CD8-positive, alpha-beta memory T cell (primary cell): ENCODE results near the gene SPPL2B. TPM values are rescaled to one million over a fixed set of nuclear protein-coding genes. Genes with fewer than 3 reads are reported as not detected.

Experiments used
- CTCF ChIA-PET: fragments of 350-600 bp; sonication (Branson Sonifier 250); formaldehyde crosslinking; loops from one replicate; lab custom pipeline; 2021; ENCODE audit warnings: antibody characterized with exemption; lab: Charles Lee
- POLR2A ChIA-PET: fragments of 350-600 bp; sonication (Branson Sonifier 250); formaldehyde crosslinking; loops from one replicate; lab custom pipeline; 2021; ENCODE audit warnings: antibody characterized with exemption; lab: Charles Lee
- DNase-seq, 5 donors: peaks; one replicate each; pipeline versions ENCODE4 v3.0.0 to v3.0.0-alpha.2; 2020 to 2022; ENCODE audit warnings: mixed read lengths in 1 of 5
- H3K27ac ChIP-seq: one replicate; pipeline ENCODE4 v1.7.0; 2013; ENCODE audit warnings: low read depth, mild to moderate bottlenecking, low read length, moderate library complexity
- H3K27me3 ChIP-seq: 2 replicates; pipeline ENCODE4 v1.7.0; 2013; ENCODE audit warnings: low read length, mild to moderate bottlenecking; ENCODE audit not compliant: insufficient read depth, poor library complexity, severe bottlenecking
- H3K36me3 ChIP-seq: 2 replicates; pipeline ENCODE4 v1.7.0; 2013; ENCODE audit warnings: mild to moderate bottlenecking, low read length, moderate library complexity; ENCODE audit not compliant: insufficient read depth
- H3K4me1 ChIP-seq: 2 replicates; pipeline ENCODE4 v1.7.0; 2013; ENCODE audit warnings: mild to moderate bottlenecking, low read length, moderate library complexity; ENCODE audit not compliant: insufficient read depth
- H3K4me3 ChIP-seq: 2 replicates; pipeline ENCODE4 v1.7.0; 2013; ENCODE audit warnings: mild to moderate bottlenecking, low read length
- H3K9me3 ChIP-seq: 2 replicates; pipeline ENCODE4 v1.7.0; 2013; ENCODE audit warnings: mild to moderate bottlenecking, low read length
- H3K27ac Mint-ChIP-seq, 8 donors: one replicate each; pipeline ENCODE4 v1.8.0; 2020 to 2021; ENCODE audit warnings: mixed read lengths in 8 of 8, mild to moderate bottlenecking in 6 of 8, inconsistent platforms in 3 of 8, moderate library complexity in 3 of 8
- H3K27me3 Mint-ChIP-seq, 2 donors: one replicate each; pipeline ENCODE4 v1.8.0; 2020 to 2021; ENCODE audit warnings: mixed read lengths in 2 of 2, mild to moderate bottlenecking in 1 of 2, moderate library complexity in 1 of 2
- H3K36me3 Mint-ChIP-seq, 3 donors: one replicate each; pipeline ENCODE4 v1.8.0; 2020 to 2021; ENCODE audit warnings: mixed read lengths in 3 of 3, inconsistent platforms in 1 of 3, mild to moderate bottlenecking in 1 of 3
- H3K4me1 Mint-ChIP-seq, 3 donors: one replicate each; pipeline ENCODE4 v1.8.0; 2020 to 2021; ENCODE audit warnings: mixed read lengths in 3 of 3, inconsistent platforms in 1 of 3, mild to moderate bottlenecking in 1 of 3
- H3K4me3 Mint-ChIP-seq, 7 donors: one replicate each; pipeline ENCODE4 v1.8.0; 2020 to 2021; ENCODE audit warnings: mixed read lengths in 7 of 7, mild to moderate bottlenecking in 6 of 7, moderate library complexity in 4 of 7, inconsistent platforms in 2 of 7
- H3K9me3 Mint-ChIP-seq, 5 donors: one replicate each; pipeline ENCODE4 v1.8.0; 2020 to 2022; ENCODE audit warnings: mixed read lengths in 5 of 5, mild to moderate bottlenecking in 3 of 5, moderate library complexity in 2 of 5, inconsistent platforms in 1 of 5
- polyA plus RNA-seq: library from polyadenylated mRNA; unstranded; fragments of 300-500 nt; fragmentation: Illumina TruSeq; gene quantifications from one replicate; pipeline ENCODE4 v1.2.3, GENCODE V29; 2021
- total RNA-seq, 2 experiments: library from RNA; stranded (reverse); gene quantifications; one replicate each; pipeline ENCODE4 v1.2.3, GENCODE V29; 2021

The SPPL2B gene
- total and polyA plus RNA-seq, 3 experiments from 2014 or later: 8.4 to 41.4 (median 39.0) TPM

DNA sequence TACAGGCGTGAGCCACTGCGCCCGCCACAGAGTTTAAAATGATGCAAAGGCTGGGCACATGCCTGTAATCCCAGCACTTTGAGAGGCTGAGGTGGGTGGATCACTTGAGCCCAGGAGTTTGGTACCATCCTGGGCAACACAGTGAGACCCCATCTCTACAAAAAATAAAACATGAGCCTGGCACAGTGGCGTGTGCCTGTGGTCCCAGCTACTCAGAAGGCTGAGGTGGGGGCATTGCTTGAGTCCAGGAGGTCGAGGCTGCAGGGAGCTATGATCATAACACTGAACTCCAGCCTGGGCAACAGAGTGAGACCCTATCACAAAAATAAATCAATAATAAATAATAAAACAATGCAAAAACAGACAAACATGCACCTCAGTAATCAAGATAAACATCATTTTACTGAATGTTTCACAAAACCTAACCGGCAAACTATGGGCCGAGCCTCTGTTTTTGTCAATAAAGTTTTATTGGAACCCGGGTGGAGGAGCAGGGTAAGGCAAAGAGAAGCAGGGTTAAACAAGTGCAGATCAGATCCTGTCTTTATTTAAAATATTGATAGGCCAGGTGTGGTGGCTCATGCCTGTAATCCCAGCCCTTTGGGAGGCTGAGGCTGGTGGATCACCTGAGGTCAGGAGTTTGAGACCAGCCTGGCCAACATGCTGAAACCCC is 44.5 kb upstream of the SPPL2B start:
- Histone ChIP-seq H3K9me3 (no peaks in the 10 kb centered on the region), H3K27me3 (no peaks in the 10 kb centered on the region), H3K4me3 (no peak overlapping the region), H3K4me1 (peaks cover 21% of the 10 kb centered on the region), H3K27ac (no peak overlapping the region), H3K36me3 (no peaks in the 10 kb centered on the region)
- ChIA-PET CTCF (interaction anchor here (4.9 kb wide), 1 partner anchor 10 kb away, joined by 24 read pairs; no protein-coding TSS in a partner anchor), POLR2A (interaction anchor here (0.7 to 1.8 kb wide), 3 partner anchors 10 to 818 kb away, joined by 3 to 8 read pairs (median 7); no protein-coding TSS in a partner anchor)
- Mint-ChIP-seq H3K27ac (peak overlapping the region in 3 of 8 donors; percentile 15 to 50 (median 21)), H3K4me1 (peaks cover 16 to 30% (median 20%) of the 10 kb centered on the region in 3 donors), H3K27me3 (peaks cover 0 to 6% of the 10 kb centered on the region in 2 donors), H3K4me3 (no peak overlapping the region), H3K36me3 (no peaks in the 10 kb centered on the region), H3K9me3 (no peaks in the 10 kb centered on the region)
- DNase-seq: no peak

DNA sequence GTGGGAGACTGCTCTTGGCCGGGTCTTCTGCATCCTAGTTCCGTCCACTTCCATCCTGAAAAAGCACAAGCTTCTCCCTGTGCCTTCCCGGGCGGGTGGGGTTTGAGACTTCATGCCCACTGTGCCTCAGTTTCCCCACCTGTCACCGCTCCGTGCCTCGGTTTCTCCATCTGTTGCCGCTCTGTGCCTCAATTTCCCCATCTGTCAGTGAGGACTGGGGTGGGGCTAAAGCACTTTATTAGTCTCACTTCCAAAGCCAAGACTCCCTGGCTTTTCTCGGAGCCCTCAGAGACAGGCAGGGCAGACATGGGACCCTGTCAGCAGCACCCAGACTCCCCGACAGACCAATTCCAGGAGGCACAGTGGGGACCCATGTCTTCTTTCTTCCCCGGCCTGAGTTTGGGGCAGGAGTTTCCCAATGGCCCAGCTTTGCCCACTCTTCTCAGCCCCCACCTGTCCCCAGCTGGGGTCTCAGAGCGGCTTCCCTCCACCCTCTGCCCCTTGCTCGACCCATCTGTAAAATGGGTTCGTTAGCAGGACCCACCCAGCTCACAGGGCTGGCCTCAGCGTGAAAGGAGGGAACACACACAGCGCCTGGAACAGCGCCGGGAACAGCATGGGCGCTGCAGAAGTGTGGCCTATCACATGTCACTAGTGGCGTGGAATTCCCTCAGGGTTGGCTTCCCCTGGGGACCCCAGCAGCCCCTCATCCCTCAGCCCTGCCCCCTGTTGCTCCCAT is 41.9 kb upstream of the SPPL2B start:
- Histone ChIP-seq H3K27ac (no peak overlapping the region), H3K9me3 (no peaks in the 10 kb centered on the region), H3K36me3 (no peaks in the 10 kb centered on the region), H3K4me3 (no peak overlapping the region), H3K4me1 (peaks cover 31% of the 10 kb centered on the region), H3K27me3 (no peaks in the 10 kb centered on the region)
- no peak overlapping the region for H3K27ac Mint-ChIP-seq
- no peak for DNase-seq
- H3K27me3 Mint-ChIP-seq: peaks cover 0 to 8% of the 10 kb centered on the region in 2 donors
- peaks cover 0 to 7% (median 0%) of the 10 kb centered on the region in 3 donors for H3K36me3 Mint-ChIP-seq
- peaks cover 25 to 43% (median 28%) of the 10 kb centered on the region in 3 donors for H3K4me1 Mint-ChIP-seq
- POLR2A ChIA-PET: interaction anchor here (0.6 to 1.0 kb wide), 3 partner anchors 11 to 103 kb away, joined by 3 to 9 read pairs (median 3); no protein-coding TSS in a partner anchor
- CTCF ChIA-PET: interaction anchor here (1.1 to 4.9 kb wide), 4 partner anchors 9 to 29 kb away, joined by 3 to 33 read pairs (median 14); no protein-coding TSS in a partner anchor
- peak overlapping the region in 1 of 7 donors; percentile 27 for H3K4me3 Mint-ChIP-seq
- H3K9me3 Mint-ChIP-seq: no peaks in the 10 kb centered on the region

DNA sequence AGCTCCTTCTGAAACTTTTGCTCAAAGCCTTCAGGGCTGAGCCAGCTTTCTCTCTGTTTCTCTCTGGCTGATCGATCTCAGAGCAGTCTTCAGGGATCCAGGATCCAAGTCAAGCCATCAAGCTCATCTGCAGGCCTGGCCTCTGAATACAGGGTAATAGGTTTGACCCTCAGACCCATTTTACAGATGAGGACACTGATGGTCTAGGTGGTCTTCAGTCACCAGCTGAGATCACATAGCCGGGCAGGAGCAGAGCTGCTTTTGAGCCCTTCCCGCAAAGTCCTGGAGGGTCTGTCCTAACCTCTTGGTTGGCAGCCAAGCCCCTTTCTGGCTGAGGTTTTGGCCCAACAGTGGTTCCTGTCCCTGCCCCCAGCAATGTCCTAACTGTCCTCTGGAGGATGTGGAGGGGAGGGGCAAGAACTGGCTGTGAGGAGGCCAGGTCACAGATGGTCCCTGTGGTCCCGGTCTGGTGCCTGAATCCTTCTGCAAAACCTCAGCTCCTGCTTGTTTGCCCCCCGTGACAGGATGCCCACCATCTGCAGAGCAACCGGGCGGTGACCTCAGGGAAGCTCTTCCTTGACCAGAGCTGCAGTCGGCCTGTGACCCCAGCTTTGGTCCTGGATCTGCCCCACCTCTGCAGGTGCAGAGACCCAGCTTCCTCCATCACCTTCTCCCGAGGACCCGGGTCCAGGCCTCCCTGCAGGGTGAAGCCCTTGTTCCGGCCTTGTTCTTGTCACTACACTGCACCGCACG is 40.7 kb upstream of the SPPL2B start:
- Mint-ChIP-seq H3K4me3 (peak overlapping the region in 1 of 7 donors; percentile 56), H3K27ac (peak overlapping the region in 3 of 8 donors; percentile 55 to 85 (median 77)), H3K36me3 (peaks cover 0 to 10% (median 0%) of the 10 kb centered on the region in 3 donors), H3K27me3 (peaks cover 0 to 8% of the 10 kb centered on the region in 2 donors), H3K9me3 (no peaks in the 10 kb centered on the region), H3K4me1 (peaks cover 20 to 36% (median 21%) of the 10 kb centered on the region in 3 donors)
- Histone ChIP-seq H3K36me3 (no peaks in the 10 kb centered on the region), H3K27ac (no peak overlapping the region), H3K27me3 (no peaks in the 10 kb centered on the region), H3K4me3 (no peak overlapping the region), H3K9me3 (no peaks in the 10 kb centered on the region), H3K4me1 (peaks cover 19% of the 10 kb centered on the region)
- POLR2A ChIA-PET: interaction anchor here (0.6 to 1.5 kb wide), 5 partner anchors 10 to 102 kb away, joined by 3 to 9 read pairs (median 3); no protein-coding TSS in a partner anchor
- CTCF ChIA-PET: interaction anchor here (1.2 to 2.9 kb wide), 4 partner anchors 9 to 26 kb away, joined by 3 to 33 read pairs (median 5); no protein-coding TSS in a partner anchor
- DNase-seq: no peak

DNA sequence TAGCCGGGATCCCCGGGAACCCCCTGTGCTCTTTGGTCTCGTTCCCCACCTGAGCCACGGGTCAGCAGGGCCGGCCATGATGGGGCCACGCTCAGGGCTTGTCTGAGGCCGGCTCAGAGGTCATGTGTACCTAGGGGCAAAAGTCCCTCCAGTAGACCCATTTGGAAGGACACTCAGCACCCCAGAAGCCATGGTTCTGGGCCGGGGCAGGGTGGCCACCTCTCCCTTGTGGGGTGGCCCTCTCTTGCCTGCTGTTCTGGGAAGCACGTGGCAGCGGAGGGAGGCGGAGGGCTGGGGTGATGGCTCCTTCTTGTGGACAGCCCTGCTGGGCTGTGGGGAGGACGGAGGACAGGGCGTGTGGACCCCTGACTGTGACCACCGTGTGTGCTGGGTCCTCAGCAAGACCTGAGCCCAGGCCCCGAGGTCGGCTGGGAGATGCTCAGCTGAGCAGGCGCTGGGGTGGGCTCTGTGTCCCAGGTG is 40.1 kb upstream of the SPPL2B start:
- DNase-seq: no peak
- peak overlapping the region in 6 of 7 donors; percentile 82 to 90 (median 87) for H3K4me3 Mint-ChIP-seq
- H3K27me3 Mint-ChIP-seq: peaks cover 0 to 8% of the 10 kb centered on the region in 2 donors
- H3K4me1 ChIP-seq: peaks cover 18% of the 10 kb centered on the region
- no peak overlapping the region for H3K4me3 ChIP-seq
- ChIA-PET POLR2A (interaction anchor here (1.2 to 1.8 kb wide), 4 partner anchors 12 to 35 kb away, joined by 4 to 11 read pairs (median 8); no protein-coding TSS in a partner anchor), CTCF (interaction anchor here (0.9 to 2.9 kb wide), 7 partner anchors 10 to 29 kb away, joined by 3 to 33 read pairs (median 5); no protein-coding TSS in a partner anchor)
- no peaks in the 10 kb centered on the region for H3K9me3 ChIP-seq
- H3K36me3 ChIP-seq: no peaks in the 10 kb centered on the region
- peaks cover 0 to 12% (median 0%) of the 10 kb centered on the region in 3 donors for H3K36me3 Mint-ChIP-seq
- H3K27ac Mint-ChIP-seq: peak overlapping the region in 5 of 8 donors; percentile 36 to 85 (median 64)
- H3K27ac ChIP-seq: no peak overlapping the region
- no peaks in the 10 kb centered on the region for H3K27me3 ChIP-seq
- H3K9me3 Mint-ChIP-seq: no peaks in the 10 kb centered on the region
- peaks cover 16 to 35% (median 17%) of the 10 kb centered on the region in 3 donors for H3K4me1 Mint-ChIP-seq

DNA sequence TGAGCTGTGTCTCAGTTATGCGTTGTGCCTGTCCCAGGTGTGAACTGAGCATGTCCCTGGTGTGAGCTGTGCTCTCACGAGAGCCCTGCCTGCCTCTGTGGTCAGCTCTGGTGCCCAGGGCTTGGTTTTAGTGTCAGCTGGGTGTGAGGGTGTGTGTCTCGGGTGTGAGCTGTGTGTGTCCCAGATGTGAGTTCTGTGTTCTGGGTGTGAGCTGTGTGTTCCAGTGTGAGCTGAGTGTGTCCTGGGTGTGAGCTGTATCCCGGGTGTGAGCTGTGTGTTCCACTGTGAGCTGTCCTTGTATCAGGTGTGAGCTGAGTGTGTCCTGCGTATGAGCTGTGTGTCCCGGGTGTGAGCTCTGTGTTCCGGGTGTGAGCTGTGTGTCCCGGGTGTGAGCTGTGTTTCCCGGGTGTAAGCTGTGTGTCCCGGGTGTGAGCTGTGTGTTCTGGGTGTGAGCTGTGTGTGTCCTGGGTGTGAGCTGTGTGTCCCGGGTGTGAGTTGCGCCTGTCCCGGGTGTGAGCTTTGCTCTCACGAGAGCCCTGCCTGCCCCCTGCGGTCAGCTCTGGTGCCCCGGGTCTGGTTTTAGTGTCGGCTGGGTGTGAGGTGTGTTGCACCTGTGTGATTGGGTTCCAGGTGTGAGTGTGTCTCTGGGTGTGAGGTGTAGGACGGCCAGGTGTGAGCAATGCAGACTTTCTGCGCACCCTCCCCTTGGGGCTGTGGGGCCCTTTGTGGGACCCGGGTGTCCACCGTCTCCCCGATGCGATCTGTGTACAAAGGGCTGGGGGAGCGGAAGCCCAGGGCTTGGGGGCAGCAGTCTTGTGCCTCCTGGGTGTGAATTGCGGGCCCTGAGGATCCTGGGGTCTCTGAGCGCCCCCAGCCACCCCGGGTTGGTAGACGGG is 39.4 kb upstream of the SPPL2B start:
- CTCF ChIA-PET: interaction anchor here (0.9 to 2.9 kb wide), 7 partner anchors 11 to 30 kb away, joined by 3 to 33 read pairs (median 5); no protein-coding TSS in a partner anchor
- peak overlapping the region; percentile 86 to 95 (median 89) for H3K4me3 Mint-ChIP-seq
- H3K27ac Mint-ChIP-seq: peak overlapping the region; percentile 59 to 88 (median 79)

DNA sequence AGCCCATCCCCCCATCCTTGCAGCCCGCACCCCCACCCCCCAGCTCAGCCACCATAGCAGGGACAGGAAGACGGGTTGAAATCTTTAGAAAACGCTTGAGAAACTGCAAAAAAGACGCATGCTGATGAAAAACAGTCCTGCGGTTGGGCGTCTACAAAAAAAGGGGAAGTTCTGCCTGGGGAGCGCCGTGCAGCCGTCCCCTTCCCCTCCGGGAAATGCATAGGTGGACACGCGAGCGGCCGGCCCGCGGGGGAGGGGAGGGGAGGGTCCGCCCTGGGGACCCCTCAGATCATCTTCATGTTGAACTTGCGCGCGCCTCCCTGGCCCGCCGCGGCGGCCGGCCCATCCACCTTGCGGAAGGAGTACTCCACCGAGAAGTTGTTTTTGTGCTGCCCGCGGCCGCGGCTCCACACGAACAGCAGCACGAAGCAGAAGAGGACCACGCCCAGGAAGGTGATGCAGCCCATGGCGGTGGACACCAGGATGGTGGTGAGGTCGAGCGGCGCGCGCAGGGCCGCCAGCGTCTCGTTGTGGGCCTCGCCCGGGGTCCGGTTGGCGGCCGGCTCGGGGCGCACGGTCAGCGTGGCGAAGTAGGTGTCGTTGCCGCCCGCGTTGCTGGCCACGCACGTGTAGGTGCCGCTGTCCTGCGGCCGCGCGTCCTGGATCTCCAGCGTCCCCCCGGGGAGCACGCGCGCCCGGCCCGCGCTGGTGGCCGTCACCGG is 38.6 kb upstream of the SPPL2B start:
- Mint-ChIP-seq H3K27ac (peak overlapping the region in 6 of 8 donors; percentile 58 to 83 (median 73)), H3K9me3 (no peaks in the 10 kb centered on the region), H3K36me3 (peaks cover 0 to 16% (median 0%) of the 10 kb centered on the region in 3 donors), H3K27me3 (peaks cover 0 to 12% of the 10 kb centered on the region in 2 donors), H3K4me3 (peak overlapping the region; percentile 86 to 95 (median 89)), H3K4me1 (peaks cover 16 to 41% (median 21%) of the 10 kb centered on the region in 3 donors)
- Histone ChIP-seq H3K9me3 (no peaks in the 10 kb centered on the region), H3K36me3 (no peaks in the 10 kb centered on the region), H3K27me3 (no peaks in the 10 kb centered on the region), H3K27ac (peak overlapping the region; percentile 36), H3K4me1 (peaks cover 18% of the 10 kb centered on the region), H3K4me3 (peak overlapping the region; percentile 81)
- ChIA-PET CTCF (interaction anchor here (1.5 to 2.9 kb wide), 4 partner anchors 11 to 25 kb away, joined by 4 to 33 read pairs (median 6); no protein-coding TSS in a partner anchor), POLR2A (interaction anchor here (0.6 to 1.8 kb wide), 9 partner anchors 8 to 54 kb away, joined by 3 to 11 read pairs (median 5); partner anchors contain the start of gene PEAK3)
- peak in 3 of 5 donors; percentile 59 to 79 (median 68) for DNase-seq

More for the DNA sequence above, 39.4 kb upstream of the SPPL2B start:
- Histone ChIP-seq H3K36me3 (no peaks in the 10 kb centered on the region), H3K9me3 (no peaks in the 10 kb centered on the region), H3K27me3 (no peaks in the 10 kb centered on the region), H3K4me1 (peaks cover 18% of the 10 kb centered on the region), H3K27ac (peak overlapping the region; percentile 36), H3K4me3 (peak overlapping the region; percentile 81)
- no peaks in the 10 kb centered on the region for H3K9me3 Mint-ChIP-seq
- POLR2A ChIA-PET: interaction anchor here (0.6 to 1.8 kb wide), 8 partner anchors 13 to 53 kb away, joined by 3 to 11 read pairs (median 5); no protein-coding TSS in a partner anchor
- DNase-seq: no peak
- H3K4me1 Mint-ChIP-seq: peaks cover 16 to 40% (median 20%) of the 10 kb centered on the region in 3 donors
- H3K27me3 Mint-ChIP-seq: peaks cover 0 to 12% of the 10 kb centered on the region in 2 donors
- H3K36me3 Mint-ChIP-seq: peaks cover 0 to 16% (median 0%) of the 10 kb centered on the region in 3 donors
